Lower lobe of right lung (tissue), 2 donors: ENCODE results near the gene LDB2. TPM values are rescaled to one million over a fixed set of nuclear protein-coding genes. Genes with fewer than 3 reads are reported as not detected.

Source experiments
- ATAC-seq, 2 donors: fragments of 200-7000 bp; cut with Tn5 transposase; one replicate each; pipeline ENCODE4 v1.9.1; 2020 to 2022; ENCODE audit warnings: mild to moderate bottlenecking in 2 of 2, moderate library complexity in 2 of 2
- DNase-seq: peaks from one replicate; pipeline ENCODE4 v3.0.0-alpha.2; 2020
- H3K27ac ChIP-seq: fragments of 200-600 bp; one replicate; pipeline ENCODE4 v1.8.0; 2022
- H3K27me3 ChIP-seq: fragments of 200-600 bp; one replicate; pipeline ENCODE4 v1.8.0; 2022; ENCODE audit warnings: low read depth
- H3K36me3 ChIP-seq: fragments of 200-600 bp; one replicate; pipeline ENCODE4 v1.8.0; 2022; ENCODE audit warnings: mild to moderate bottlenecking
- H3K4me1 ChIP-seq: fragments of 200-600 bp; one replicate; pipeline ENCODE4 v1.8.0; 2022
- H3K4me3 ChIP-seq: fragments of 200-600 bp; one replicate; pipeline ENCODE4 v1.8.0; 2022; ENCODE audit warnings: mild to moderate bottlenecking
- H3K9me3 ChIP-seq: fragments of 200-600 bp; one replicate; pipeline ENCODE4 v1.8.0; 2022
- CTCF ChIP-seq: fragments of 200-600 bp; IDR thresholded peaks from one replicate; pipeline ENCODE4 v1.8.0; 2022; ENCODE audit warnings: antibody characterized with exemption, mild to moderate bottlenecking
- intact Hi-C: fragments of 100-400 bp; cut with DNase I; formaldehyde crosslinking; loops from one replicate; pipeline ENCODE4 v1.11.0; 2022
- total RNA-seq: library from RNA; stranded (reverse); fragmentation: NEBNext Ultra II Directional; extraction: Animal tissue kit (Norgen Biotek cat#: 25700); gene quantifications from one replicate; pipeline ENCODE4 v1.2.1, GENCODE V29; 2021
- donor health status: DM: no; HTN: yes; CAD: no; lungs with severe emphysema.

LDB2 gene
- total RNA-seq, 1 donor from 2014 or later, result 113 TPM

- H3K4me3 ChIP-seq, result no peak overlapping the region
- H3K4me1 ChIP-seq, result peaks cover 30% of the 10 kb centered on the region
- intact Hi-C loops, result no loop called here
- no peak overlapping the region for H3K27ac ChIP-seq
- H3K9me3 ChIP-seq, result no peaks in the 10 kb centered on the region
- no peaks in the 10 kb centered on the region for H3K27me3 ChIP-seq
- no peak for TF ChIP-seq CTCF
- no peaks in the 10 kb centered on the region for H3K36me3 ChIP-seq
- DNase-seq (no peak), ATAC-seq (no peak)
Measured at GRCh38 chr4:16667464-16667863, 231.0 kb downstream of the LDB2 start.

- Histone ChIP-seq H3K4me3 (no peak overlapping the region), H3K27ac (no peak overlapping the region), H3K27me3 (no peaks in the 10 kb centered on the region), H3K9me3 (no peaks in the 10 kb centered on the region), H3K36me3 (no peaks in the 10 kb centered on the region), H3K4me1 (peaks cover 23% of the 10 kb centered on the region)
- intact Hi-C loops, result no loop called here
- DNase-seq, result no peak
- no peak for TF ChIP-seq CTCF
- no peak for ATAC-seq
Measured at GRCh38 chr4:16665942-16666551, 232.4 kb downstream of the LDB2 start.

GRCh38 chr4:16663732-16664131 is 234.7 kb downstream of the LDB2 start:
- Histone ChIP-seq H3K27ac (no peak overlapping the region), H3K9me3 (no peaks in the 10 kb centered on the region), H3K27me3 (no peaks in the 10 kb centered on the region), H3K4me1 (peaks cover 17% of the 10 kb centered on the region), H3K36me3 (no peaks in the 10 kb centered on the region), H3K4me3 (no peak overlapping the region)
- ATAC-seq (no peak), DNase-seq (no peak)
- intact Hi-C loops, result no loop called here
- no peak for TF ChIP-seq CTCF

DNA sequence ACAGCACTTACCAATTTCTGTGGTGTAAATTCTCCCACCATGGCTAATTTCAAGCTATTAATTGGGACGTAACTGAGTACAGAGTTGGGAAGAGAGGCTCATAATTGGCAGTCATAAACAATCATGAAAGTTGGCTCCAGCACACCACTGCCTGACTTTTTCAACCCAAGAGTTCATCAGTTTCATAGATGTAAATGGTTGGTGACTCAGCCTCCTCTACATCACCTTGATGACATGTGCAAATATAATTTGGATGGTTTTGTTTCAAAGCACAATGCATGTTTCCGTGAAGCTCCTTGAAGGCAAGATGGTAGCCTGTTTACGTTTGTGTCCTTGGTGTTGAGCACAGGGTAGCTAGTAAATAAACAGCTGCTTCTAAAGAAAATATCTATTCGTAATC is 235.1 kb downstream of the LDB2 start:
- no peak overlapping the region for H3K4me3 ChIP-seq
- no peaks in the 10 kb centered on the region for H3K27me3 ChIP-seq
- H3K9me3 ChIP-seq, result no peaks in the 10 kb centered on the region
- ATAC-seq (no peak), DNase-seq (no peak)
- intact Hi-C loops, result no loop called here
- no peak overlapping the region for H3K27ac ChIP-seq
- no peaks in the 10 kb centered on the region for H3K36me3 ChIP-seq
- TF ChIP-seq CTCF, result no peak
- peaks cover 17% of the 10 kb centered on the region for H3K4me1 ChIP-seq

DNA sequence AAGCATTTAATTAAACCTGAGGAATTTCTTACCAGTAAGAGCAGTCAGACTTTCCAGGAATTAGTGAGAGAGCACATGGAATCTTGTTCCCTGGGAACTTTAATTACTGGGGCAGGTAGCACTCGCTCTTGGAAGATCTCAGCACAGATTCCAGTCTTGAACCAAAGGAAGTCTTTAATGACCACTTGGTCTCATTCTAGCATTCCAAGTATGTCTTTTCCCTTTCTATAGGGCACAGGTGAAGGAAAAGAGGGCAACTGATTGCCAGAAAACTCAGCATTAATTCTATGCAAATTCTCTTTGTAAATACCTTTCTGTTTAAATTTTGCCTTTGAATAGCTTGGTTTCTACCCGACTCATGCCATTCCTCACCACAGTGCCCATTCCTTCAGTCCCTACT is 236.6 kb downstream of the LDB2 start:
- no peak overlapping the region for H3K27ac ChIP-seq
- DNase-seq, result no peak
- intact Hi-C loops, result no loop called here
- no peaks in the 10 kb centered on the region for H3K27me3 ChIP-seq
- H3K36me3 ChIP-seq, result no peaks in the 10 kb centered on the region
- TF ChIP-seq CTCF, result no peak
- ATAC-seq, result no peak
- H3K4me1 ChIP-seq, result peaks cover 7% of the 10 kb centered on the region
- no peaks in the 10 kb centered on the region for H3K9me3 ChIP-seq
- no peak overlapping the region for H3K4me3 ChIP-seq
